ENCODE data around the gene RGS7.

Gene RGS7

DNA sequence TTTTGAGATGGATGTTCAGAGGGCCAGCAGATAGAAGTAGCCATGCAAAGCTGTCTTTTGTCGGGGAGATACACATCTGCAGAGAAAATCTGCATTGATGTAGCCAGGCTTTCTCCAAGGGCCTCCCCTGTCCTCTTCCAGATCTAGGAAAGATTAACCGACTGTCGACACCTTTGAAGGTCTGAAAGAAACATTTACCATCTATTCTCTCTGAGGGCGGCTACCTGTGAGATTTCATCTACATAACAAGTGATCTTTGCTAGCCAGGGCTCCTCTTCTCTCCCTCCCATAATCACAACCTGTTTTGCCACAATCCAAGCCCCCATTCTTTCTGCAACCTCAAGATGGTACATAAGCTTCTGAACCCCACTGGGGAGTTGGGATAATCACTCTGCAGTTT, 193.6 kb downstream of the RGS7 start:
- no peak for TF ChIP-seq CTCF (IDR thresholded peaks at IDR 0.05; ENCODE audit: low read depth, low read length, missing control alignments)
- no peak for DNase-seq (ENCODE audit: extremely low read depth, low read depth)

GRCh38 chr1:241161188-241161689, 195.8 kb downstream of the RGS7 start:
- no peak for DNase-seq (ENCODE audit: extremely low read depth, low read depth)
- no peak overlapping the region for H3K4me3 ChIP-seq (replicated peaks; ENCODE audit: low read depth, low read length)
- TF ChIP-seq CTCF (IDR thresholded peaks at IDR 0.05; ENCODE audit: low read depth, low read length, missing control alignments), result no peak

More for the DNA sequence above, 193.6 kb downstream of the RGS7 start:
- H3K4me3 ChIP-seq (replicated peaks; ENCODE audit: low read depth, low read length), result no peak overlapping the region

DNA sequence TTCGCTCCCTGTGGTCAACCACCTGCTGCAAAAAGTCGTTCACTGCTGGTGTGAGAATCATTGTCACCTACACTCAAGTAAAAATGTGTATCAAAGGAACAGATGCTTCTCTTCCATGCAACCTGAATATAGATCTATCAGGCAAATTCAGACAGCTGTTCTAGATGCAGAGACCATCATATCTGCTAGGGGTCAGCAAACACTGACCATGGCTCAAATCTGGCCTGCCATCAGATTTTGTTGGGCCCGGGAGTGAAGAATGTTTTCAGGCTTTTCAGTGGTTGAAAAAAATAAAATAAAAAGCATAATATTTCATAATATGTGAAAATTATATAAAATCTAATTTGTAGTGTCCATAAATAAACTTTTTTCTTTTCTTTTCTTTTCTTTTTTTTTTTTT, 199.6 kb downstream of the RGS7 start:
- H3K4me3 ChIP-seq (replicated peaks; ENCODE audit: low read depth, low read length), result no peak overlapping the region
- no peak for TF ChIP-seq CTCF (IDR thresholded peaks at IDR 0.05; ENCODE audit: low read depth, low read length, missing control alignments)
- no peak for DNase-seq (ENCODE audit: extremely low read depth, low read depth)

- no peak overlapping the region for H3K4me3 ChIP-seq (replicated peaks; ENCODE audit: low read depth, low read length)
- TF ChIP-seq CTCF (IDR thresholded peaks at IDR 0.05; ENCODE audit: low read depth, low read length, missing control alignments), result no peak
- DNase-seq (ENCODE audit: extremely low read depth, low read depth), result no peak
These were observed 200.6 kb downstream of the RGS7 start for GRCh38 chr1:241156231-241156965.

DNA sequence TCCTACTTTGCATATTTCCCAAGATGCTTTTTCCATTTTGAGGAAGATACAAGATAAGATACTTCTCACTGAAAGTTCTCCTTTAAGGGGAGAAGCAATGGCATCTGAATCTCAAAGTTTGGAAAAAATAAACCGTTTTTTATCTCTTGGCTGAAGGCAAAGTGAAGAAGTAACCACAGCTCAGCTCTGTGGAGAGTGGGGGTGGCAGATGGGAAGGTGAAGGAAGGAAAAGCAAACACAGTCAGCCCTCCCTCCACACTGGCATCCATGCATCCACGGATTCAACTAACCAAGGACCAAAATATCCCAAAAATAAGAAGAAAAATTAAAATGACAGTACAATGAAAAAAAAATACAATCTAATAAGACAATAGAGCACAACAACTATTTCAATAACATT, 211.1 kb downstream of the RGS7 start:
- no peak for DNase-seq (ENCODE audit: extremely low read depth, low read depth)
- no peak for TF ChIP-seq CTCF (IDR thresholded peaks at IDR 0.05; ENCODE audit: low read depth, low read length, missing control alignments)
- no peak overlapping the region for H3K4me3 ChIP-seq (replicated peaks; ENCODE audit: low read depth, low read length)

GRCh38 chr1:241143765-241144442, 213.1 kb downstream of the RGS7 start:
- DNase-seq (ENCODE audit: extremely low read depth, low read depth), result no peak
- TF ChIP-seq CTCF (IDR thresholded peaks at IDR 0.05; ENCODE audit: low read depth, low read length, missing control alignments), result no peak
- H3K4me3 ChIP-seq (replicated peaks; ENCODE audit: low read depth, low read length), result no peak overlapping the region

Measured in HFF-Myc (cell line).